ENCODE results near the gene BRI3BP.

Gene BRI3BP, protein sequence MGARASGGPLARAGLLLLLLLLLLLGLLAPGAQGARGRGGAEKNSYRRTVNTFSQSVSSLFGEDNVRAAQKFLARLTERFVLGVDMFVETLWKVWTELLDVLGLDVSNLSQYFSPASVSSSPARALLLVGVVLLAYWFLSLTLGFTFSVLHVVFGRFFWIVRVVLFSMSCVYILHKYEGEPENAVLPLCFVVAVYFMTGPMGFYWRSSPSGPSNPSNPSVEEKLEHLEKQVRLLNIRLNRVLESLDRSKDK

GRCh38 chr12:124993626-124994436 is at the start of gene BRI3BP:
BRI3BP (plus strand) TSS chr12:124993645; CDS start chr12:124993791, 146 bp downstream.
- peak; percentile 75 for DNase-seq (ENCODE audit: low spot score)

DNA sequence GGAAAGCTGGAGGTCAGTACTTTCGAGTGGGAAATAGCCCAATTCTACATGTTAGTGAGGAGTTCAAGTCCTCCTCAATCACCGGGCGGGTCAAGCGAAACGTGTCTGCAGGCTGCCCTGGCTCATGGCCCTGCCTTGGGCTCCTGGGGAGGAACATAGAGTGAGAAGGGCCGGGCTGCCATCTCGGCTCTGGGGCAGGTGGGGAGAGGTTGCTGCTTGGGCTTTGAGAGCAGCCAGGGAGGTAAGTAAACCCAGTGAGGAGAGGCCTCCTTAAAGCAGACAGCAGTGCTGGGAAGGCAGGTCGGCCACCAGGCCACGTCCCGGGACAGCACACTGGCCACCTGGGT is 47.0 kb upstream of the BRI3BP start:
- no peak for DNase-seq (ENCODE audit: low spot score)

DNA sequence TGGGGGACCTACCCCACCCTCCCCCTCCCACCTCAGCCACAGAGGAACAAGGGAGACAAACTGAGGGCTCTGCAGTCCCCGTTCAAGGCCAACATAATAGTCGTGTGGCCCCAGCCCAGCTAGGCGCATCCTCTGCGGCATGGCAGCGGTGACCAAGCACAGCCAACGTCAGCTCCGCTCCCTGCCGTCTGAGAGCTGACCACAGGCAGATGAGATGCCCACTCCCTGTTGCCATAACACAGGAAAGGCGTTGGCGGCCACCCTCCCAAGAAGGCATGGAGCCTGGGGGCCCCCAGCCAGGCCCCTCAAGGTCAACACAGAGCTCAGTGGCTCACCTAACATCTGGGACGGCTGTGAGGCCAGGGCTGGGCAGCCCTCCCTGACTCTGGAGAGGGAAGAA is 46.4 kb upstream of the BRI3BP start:
- DNase-seq (ENCODE audit: low spot score): no peak

DNA sequence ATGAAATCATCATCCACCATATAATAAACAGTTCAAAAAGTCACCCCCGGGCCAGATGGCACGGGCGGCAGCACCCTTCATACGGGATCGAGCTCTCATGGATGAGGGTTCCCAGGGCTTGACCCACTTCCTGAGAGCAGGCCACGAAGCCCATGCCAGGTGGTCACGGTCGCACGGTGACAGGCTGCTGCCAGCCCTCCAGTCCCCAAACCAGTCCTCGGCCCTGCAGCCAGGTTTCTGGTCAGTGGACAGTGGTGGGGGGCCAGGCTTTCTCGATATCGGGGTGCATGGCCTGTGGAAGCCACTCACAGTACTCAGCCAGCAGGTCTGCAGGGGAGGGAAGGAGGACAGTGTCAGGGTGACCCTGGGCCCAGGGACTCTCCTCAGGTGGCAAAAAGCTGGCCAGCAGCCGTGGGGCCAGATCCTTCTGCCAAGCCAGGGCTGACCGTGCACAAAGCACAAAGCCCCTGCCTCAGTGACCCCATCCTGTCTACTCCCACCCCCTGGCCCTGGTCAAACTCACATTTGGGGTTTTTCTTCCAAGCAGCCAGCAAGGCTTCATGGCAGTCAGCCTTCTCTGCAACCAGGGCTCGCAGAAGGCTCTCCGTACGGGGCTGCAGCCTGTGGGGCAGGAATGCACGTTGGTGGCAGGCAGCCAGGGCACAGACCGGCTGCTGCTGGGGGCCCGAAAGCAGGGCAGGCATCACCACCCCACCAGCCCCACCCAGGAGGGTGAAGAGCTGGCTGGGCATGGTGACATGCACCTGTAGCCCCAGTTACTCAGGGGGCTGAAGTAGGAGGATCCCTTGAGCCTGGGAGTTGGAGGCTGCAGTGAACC is 45.7 kb upstream of the BRI3BP start:
- no peak for DNase-seq (ENCODE audit: low spot score)

DNA sequence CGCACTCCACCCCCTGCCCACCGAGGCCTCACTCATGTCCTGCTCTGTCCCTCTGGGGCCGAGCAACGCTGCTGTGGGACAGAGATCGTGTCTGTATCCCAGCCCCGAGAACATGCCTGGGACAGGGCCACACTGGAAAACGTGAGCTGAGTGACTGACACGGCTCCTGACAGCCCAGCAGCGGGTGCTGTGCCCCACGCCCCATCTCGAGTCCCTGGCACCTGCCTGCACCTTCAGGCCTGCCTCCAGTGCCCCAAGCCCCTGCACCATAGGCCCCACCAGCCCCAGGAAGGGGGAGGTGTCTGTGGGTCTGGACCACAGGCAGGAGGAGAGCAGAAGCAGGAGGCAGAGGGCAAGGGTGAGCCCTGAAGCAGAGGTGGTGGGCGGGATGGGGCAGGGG is 44.4 kb upstream of the BRI3BP start:
- DNase-seq (ENCODE audit: low spot score): no peak

GRCh38 chr12:124949779-124950728 is 43.4 kb upstream of the BRI3BP start:
- no peak for DNase-seq (ENCODE audit: low spot score)

DNA sequence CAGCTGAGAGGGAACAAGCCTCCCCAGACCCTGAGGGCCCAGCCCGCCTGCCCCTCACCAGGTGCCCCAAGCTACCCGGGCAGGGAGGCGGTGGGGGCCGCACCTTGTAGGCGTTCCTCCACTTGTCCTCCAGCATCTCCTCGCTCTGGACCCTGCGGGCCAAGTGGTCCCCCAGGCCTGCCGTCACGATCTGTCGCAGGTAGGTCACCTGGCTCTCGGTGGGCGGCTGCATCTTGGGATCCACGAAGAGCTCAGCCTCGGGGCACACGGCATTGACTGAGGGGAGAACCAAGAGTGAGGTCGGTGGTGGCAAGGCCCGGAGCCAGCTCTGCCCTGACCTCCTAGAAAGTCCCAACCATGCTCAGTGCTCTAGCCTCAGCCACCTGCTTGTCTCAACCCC is 41.1 kb upstream of the BRI3BP start:
- DNase-seq (ENCODE audit: low spot score): no peak

DNA sequence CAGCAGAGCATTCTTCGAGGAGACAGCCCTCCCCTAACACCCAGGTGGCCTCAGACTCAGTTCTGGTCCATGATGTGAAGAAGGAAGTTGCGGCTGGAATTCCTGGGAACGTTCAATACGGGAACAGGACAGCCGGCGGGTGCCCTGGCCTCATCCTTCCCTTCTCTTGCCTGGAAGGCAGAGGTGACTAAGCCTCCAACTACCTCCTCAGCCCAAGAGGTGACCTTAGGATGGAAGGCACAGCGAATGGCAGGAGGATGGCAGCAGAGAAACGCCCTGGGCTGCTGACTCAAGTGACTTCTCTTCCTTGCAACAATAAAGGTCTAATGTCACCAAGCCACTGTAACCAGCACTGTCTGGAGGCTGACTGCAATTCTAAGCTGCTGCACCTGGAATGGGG is 40.6 kb upstream of the BRI3BP start:
- no peak for DNase-seq (ENCODE audit: low spot score)

GRCh38 chr12:124953689-124954405 is 39.6 kb upstream of the BRI3BP start:
- DNase-seq (ENCODE audit: low spot score): no peak

GRCh38 chr12:124954771-124955170 is 38.7 kb upstream of the BRI3BP start:
- no peak for DNase-seq (ENCODE audit: low spot score)

DNA sequence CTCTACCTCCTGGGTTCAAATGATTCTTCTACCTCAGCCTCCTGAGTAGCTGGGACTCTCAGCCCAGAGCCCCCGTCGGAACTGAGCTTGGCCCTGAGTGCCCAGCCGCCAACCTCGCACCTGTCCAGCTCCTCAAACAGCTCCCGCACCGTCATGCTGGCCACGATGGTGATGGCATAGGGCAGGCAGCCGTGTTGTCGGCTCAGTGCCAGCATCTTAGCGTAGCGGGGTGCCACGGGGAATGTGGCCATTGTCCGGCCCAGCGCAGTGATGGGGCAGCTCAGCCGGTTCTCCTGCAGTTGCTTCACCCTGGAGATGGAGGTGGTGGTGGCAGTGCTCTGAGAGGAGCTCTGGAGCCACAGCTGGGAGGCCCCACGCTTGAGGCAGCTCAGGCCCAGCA is 36.9 kb upstream of the BRI3BP start:
- no peak for DNase-seq (ENCODE audit: low spot score)

DNA sequence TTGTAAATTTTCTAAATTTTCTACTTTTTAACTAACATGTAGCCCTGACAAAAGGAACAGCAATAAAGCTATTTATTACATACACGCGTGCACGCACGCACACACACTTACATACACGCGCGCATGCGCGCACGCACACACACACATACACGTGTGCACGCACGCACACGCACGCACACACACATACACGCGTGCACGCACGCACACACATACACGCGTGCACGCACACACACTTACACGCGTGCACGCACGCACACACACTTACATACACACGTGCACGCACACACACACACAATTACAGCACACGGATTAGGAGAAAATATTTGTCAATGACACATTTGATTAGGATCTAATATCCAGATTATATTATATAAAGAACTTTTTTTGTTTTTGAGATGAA is 32.4 kb upstream of the BRI3BP start:
- DNase-seq (ENCODE audit: low spot score): no peak

DNA sequence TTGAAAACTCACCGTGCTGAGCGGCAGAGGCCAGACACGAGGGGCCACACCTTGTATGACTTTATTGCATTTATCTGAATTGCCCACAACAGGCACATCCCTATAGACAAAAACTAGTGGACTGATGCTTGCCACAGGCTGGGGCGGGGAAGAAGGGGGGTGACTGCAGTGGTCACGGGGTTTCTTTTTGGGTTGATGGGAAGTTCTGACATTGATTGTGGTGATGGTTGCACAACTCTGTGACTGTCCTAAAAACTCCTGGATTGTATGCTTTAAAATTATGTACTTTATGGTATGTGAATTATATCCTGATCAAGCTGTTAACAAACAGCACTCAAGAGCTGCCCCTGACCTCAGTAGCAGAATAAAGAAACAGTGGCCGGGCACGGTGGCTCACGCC is 30.2 kb upstream of the BRI3BP start:
- DNase-seq (ENCODE audit: low spot score): no peak

DNA sequence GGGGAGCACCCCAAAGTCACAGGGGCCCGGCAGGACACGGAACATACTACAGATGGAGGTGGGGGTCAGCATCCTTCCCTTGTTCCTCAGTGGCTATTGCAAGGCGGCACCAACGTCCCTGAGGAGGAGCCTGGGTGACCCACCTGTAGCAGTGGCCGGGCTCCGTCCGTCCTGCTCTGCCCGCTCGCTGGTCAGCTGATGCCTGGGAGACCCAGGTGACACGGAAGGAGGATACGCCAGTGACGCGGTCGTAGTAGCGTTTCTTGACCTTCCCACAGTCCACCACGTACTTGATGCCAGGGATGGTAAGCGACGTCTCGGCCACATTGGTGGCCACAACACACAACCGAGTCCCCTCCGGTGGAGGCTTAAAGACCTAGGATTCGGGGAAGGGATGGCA is 29.2 kb upstream of the BRI3BP start:
- no peak for DNase-seq (ENCODE audit: low spot score)

- no peak for DNase-seq (ENCODE audit: low spot score)
Measured at GRCh38 chr12:124964836-124965462, 28.5 kb upstream of the BRI3BP start.

- no peak for DNase-seq (ENCODE audit: low spot score)
Measured at GRCh38 chr12:124967016-124967739, 26.3 kb upstream of the BRI3BP start.

- no peak for DNase-seq (ENCODE audit: low spot score)
Measured at GRCh38 chr12:124968656-124969055, 24.8 kb upstream of the BRI3BP start.

DNA sequence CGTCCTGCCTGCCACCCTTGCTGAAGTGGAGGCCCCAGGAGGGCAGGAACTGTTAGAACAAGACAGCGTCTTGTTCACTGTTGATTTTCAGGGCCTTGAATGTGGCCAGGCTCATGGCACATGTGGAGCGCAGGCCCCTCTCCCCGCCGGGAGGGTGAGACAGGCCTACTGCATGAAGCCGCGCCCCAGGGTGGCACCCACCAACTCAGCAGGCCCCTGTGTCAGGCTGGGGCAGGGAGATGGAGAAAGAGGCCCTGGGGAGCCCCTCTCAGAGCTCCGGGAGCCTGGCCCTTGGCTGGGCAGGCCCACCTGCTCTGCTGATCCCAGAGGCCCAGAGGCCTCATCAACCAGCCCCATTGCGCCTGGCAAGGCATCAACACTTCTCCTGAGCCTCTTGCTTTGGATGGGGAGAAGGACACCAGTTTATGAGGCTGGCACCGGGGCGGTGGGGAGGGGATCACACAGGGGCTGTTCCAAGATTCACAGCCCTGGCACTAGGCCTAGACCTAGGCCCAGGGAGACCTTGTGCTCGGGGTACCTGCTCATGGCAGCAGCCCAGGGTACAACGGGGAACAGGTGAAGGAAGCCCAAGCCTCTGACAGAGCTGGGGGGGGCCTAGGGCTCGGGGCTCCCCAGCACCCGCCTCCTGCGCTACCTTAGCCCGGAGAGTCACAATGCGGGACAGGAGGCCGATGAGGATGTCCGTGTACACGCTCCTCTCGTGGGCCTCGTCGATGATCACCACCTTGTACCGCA is 22.6 kb upstream of the BRI3BP start:
- no peak for DNase-seq (ENCODE audit: low spot score)

- DNase-seq (ENCODE audit: low spot score): no peak
Measured at GRCh38 chr12:124971603-124972002, 21.8 kb upstream of the BRI3BP start.
